ENCODE data around the gene HAPSTR1. TPM values are rescaled to one million over a fixed set of nuclear protein-coding genes. Genes with fewer than 3 reads are reported as not detected.

HAPSTR1 gene
- total RNA-seq, 2 donors from 2014 or later: 31.9 to 32.6 TPM

GRCh38 chr16:9119795-9120194 is 28.4 kb downstream of the HAPSTR1 start:
- Histone ChIP-seq H3K27me3 (no peaks in the 10 kb centered on the region), H3K4me1 (peaks cover 15% of the 10 kb centered on the region), H3K9me3 (no peaks in the 10 kb centered on the region), H3K4me3 (no peak overlapping the region), H3K27ac (no peak overlapping the region), H3K36me3 (replicated peaks in 1 of 2; ENCODE audit: insufficient read depth in 1 of 2, low read depth in 2 of 2) (peaks cover 0 to 5% of the 10 kb centered on the region in 2 donors)
- intact Hi-C loops (cut with DNase I): no loop called here
- 35 to 48% methylated on average over 3 of the region's 3 CpGs for WGBS, 2 donors
- peak in 1 of 4 donors; percentile 35 for DNase-seq
- TF ChIP-seq POLR2A (IDR thresholded peaks at IDR 0.05) (no peak), CTCF (IDR thresholded peaks at IDR 0.05) (no peak)
- ATAC-seq: peak; percentile 41

GRCh38 chr16:9122342-9122741 is 30.9 kb downstream of the HAPSTR1 start:
- ATAC-seq (no peak), DNase-seq (no peak)
- 81 to 95% methylated on average over 5 of the region's 5 CpGs for WGBS, 2 donors
- Histone ChIP-seq H3K4me3 (no peak overlapping the region), H3K27ac (no peak overlapping the region), H3K27me3 (no peaks in the 10 kb centered on the region), H3K36me3 (replicated peaks in 1 of 2; ENCODE audit: insufficient read depth in 1 of 2, low read depth in 2 of 2) (no peaks in the 10 kb centered on the region), H3K9me3 (no peaks in the 10 kb centered on the region), H3K4me1 (peaks cover 12% of the 10 kb centered on the region)
- intact Hi-C loops (cut with DNase I): no loop called here
- TF ChIP-seq POLR2A (IDR thresholded peaks at IDR 0.05) (no peak), CTCF (IDR thresholded peaks at IDR 0.05) (no peak)

GRCh38 chr16:9122969-9123368 is 31.5 kb downstream of the HAPSTR1 start:
- Histone ChIP-seq H3K4me3 (no peak overlapping the region), H3K27ac (no peak overlapping the region), H3K27me3 (no peaks in the 10 kb centered on the region), H3K9me3 (no peaks in the 10 kb centered on the region), H3K4me1 (peaks cover 12% of the 10 kb centered on the region), H3K36me3 (replicated peaks in 1 of 2; ENCODE audit: insufficient read depth in 1 of 2, low read depth in 2 of 2) (no peaks in the 10 kb centered on the region)
- no peak for DNase-seq
- ATAC-seq: no peak
- 66 to 97% methylated on average over 2 of the region's 2 CpGs for WGBS, 2 donors
- TF ChIP-seq POLR2A (IDR thresholded peaks at IDR 0.05) (no peak), CTCF (IDR thresholded peaks at IDR 0.05) (no peak)
- intact Hi-C loops (cut with DNase I): no loop called here

- H3K36me3 ChIP-seq (replicated peaks in 1 of 2; ENCODE audit: insufficient read depth in 1 of 2, low read depth in 2 of 2): no peaks in the 10 kb centered on the region
- H3K9me3 ChIP-seq: no peaks in the 10 kb centered on the region
- DNase-seq (peak in 1 of 4 donors; percentile 10), ATAC-seq (no peak)
- H3K4me1 ChIP-seq: peaks cover 12% of the 10 kb centered on the region
- no peak overlapping the region for H3K4me3 ChIP-seq
- 94 to 95% methylated on average over 7 of the region's 7 CpGs for WGBS, 2 donors
- intact Hi-C loops (cut with DNase I): no loop called here
- no peak for TF ChIP-seq POLR2A (IDR thresholded peaks at IDR 0.05)
- no peak for TF ChIP-seq CTCF (IDR thresholded peaks at IDR 0.05)
- peak overlapping the region in 2 of 4 donors; percentile 9 to 13 for H3K27ac ChIP-seq
- no peaks in the 10 kb centered on the region for H3K27me3 ChIP-seq
Observed at GRCh38 chr16:9123401-9123800, 32.0 kb downstream of the HAPSTR1 start.

GRCh38 chr16:9123871-9124270 is 32.4 kb downstream of the HAPSTR1 start:
- no peak overlapping the region for H3K4me3 ChIP-seq
- no peaks in the 10 kb centered on the region for H3K9me3 ChIP-seq
- H3K36me3 ChIP-seq (replicated peaks in 1 of 2; ENCODE audit: insufficient read depth in 1 of 2, low read depth in 2 of 2): no peaks in the 10 kb centered on the region
- intact Hi-C loops (cut with DNase I): no loop called here
- WGBS, 2 donors: 72 to 75% methylated on average over 5 of the region's 5 CpGs
- peaks cover 12% of the 10 kb centered on the region for H3K4me1 ChIP-seq
- DNase-seq (peak; percentile 63 to 81 (median 70)), ATAC-seq (peak; percentile 76)
- H3K27ac ChIP-seq: peak overlapping the region in 2 of 4 donors; percentile 9 to 13
- TF ChIP-seq CTCF (IDR thresholded peaks at IDR 0.05) (no peak), POLR2A (IDR thresholded peaks at IDR 0.05) (no peak)
- H3K27me3 ChIP-seq: no peaks in the 10 kb centered on the region

Data from body of pancreas (tissue), 4 donors.